HCT116 (cell line): ENCODE measurements around the gene ITPR2. TPM values are rescaled to one million over a fixed set of nuclear protein-coding genes. Genes with fewer than 3 reads are reported as not detected.

ENCODE experiments used
- ATAC-seq: fragments of 200-7000 bp; cut with Tn5 transposase; 2 replicates; pipeline ENCODE4 v1.9.1; 2020; ENCODE audit warnings: mild to moderate bottlenecking, moderate library complexity
- BruUV-seq: library from RNA; stranded (reverse); fragments of 400-500 nt; replicated peaks from 2 replicates; lab custom pipeline; 2021; lab: Mats Ljungman, UMichigan
- CTCF ChIA-PET: fragments of 300-600 bp; sonication (Branson Sonifier 250); formaldehyde crosslinking; loops from one replicate; lab custom pipeline; 2021; ENCODE audit warnings: antibody characterized with exemption; lab: Charles Lee
- POLR2A ChIA-PET: fragments of 300-600, 350-600 bp; sonication (Branson Sonifier 250); formaldehyde crosslinking; loops from one replicate; lab custom pipeline; 2021; ENCODE audit warnings: antibody characterized with exemption; lab: Charles Lee
- RAD21 ChIA-PET, 2 experiments: fragments of 300-600 bp; sonication (Branson Sonifier 250); formaldehyde crosslinking; loops; one replicate each; lab custom pipeline; 2023; ENCODE audit warnings: low total read pairs in 2 of 2; ENCODE audit not compliant: uncharacterized antibody in 2 of 2, unreplicated experiment in 2 of 2, low non-redundant PET in 1 of 2; lab: Charles Lee
- DNase-seq: peaks from one replicate; pipeline ENCODE4 v3.0.0-alpha.2; 2010; ENCODE audit warnings: low read depth, low spot score
- H2AFZ ChIP-seq: fragments of 200-600 bp; shearing (Covaris generic), sonication (generic); 2 replicates; pipeline ENCODE4 v1.6.1; 2017; ENCODE audit warnings: low read depth, mixed run types, mixed read lengths, antibody characterized with exemption, low read length; ENCODE audit not compliant: poor library complexity, severe bottlenecking
- H3K27ac ChIP-seq: 2 replicates; pipeline ENCODE4 v1.5.1; 2012; ENCODE audit warnings: low read depth, low read length
- H3K27me3 ChIP-seq: fragments of 200-600 bp; sonication (generic); 2 replicates; pipeline ENCODE4 v1.6.1; 2016; ENCODE audit warnings: mixed run types, low read length, mixed read lengths; ENCODE audit not compliant: insufficient read depth
- H3K36me3 ChIP-seq, 2 experiments: fragments of 200-500 bp in 1 of 2; fragments of 200-600 bp in 1 of 2; sonication (Bioruptor generic) in 1 of 2; sonication (generic) in 1 of 2; 2 replicates each; pipeline versions ENCODE4 v1.5.1 to v1.6.1; 2014 to 2016; ENCODE audit warnings: low read length in 2 of 2, inconsistent platforms in 1 of 2, mixed read lengths in 1 of 2, mixed run types in 1 of 2; ENCODE audit not compliant: insufficient read depth in 2 of 2, control insufficient read depth in 1 of 2
- H3K4me1 ChIP-seq, 2 experiments: fragments of 200-600 bp in 1 of 2; sonication (generic) in 1 of 2; 2 replicates each; pipeline versions ENCODE4 v1.5.1 to v1.6.1; 2012 to 2017; ENCODE audit warnings: low read length in 2 of 2, inconsistent platforms in 1 of 2, mild to moderate bottlenecking in 1 of 2, mixed read lengths in 1 of 2, mixed run types in 1 of 2, moderate library complexity in 1 of 2; ENCODE audit not compliant: insufficient read depth in 2 of 2, control insufficient read depth in 1 of 2
- H3K4me2 ChIP-seq: fragments of 200-600 bp; sonication (generic); 2 replicates; pipeline ENCODE4 v1.6.1; 2017; ENCODE audit warnings: mixed run types, low read length, mixed read lengths
- H3K4me3 ChIP-seq, 2 experiments: fragments of 200-600 bp in 1 of 2; sonication (generic) in 1 of 2; replicated peaks in 1 of 2; 2 replicates each; pipeline ENCODE4 v1.5.1; 2011 to 2016; ENCODE audit warnings: low read length in 2 of 2, control low read depth in 1 of 2, low read depth in 1 of 2, mild to moderate bottlenecking in 1 of 2, mixed read lengths in 1 of 2, mixed run types in 1 of 2
- H3K79me2 ChIP-seq: fragments of 200-600 bp; sonication (generic); 2 replicates; pipeline ENCODE4 v1.6.1; 2017; ENCODE audit warnings: mild to moderate bottlenecking, mixed run types, low read length, moderate library complexity, mixed read lengths; ENCODE audit not compliant: insufficient read depth
- H3K9ac ChIP-seq: fragments of 200-600 bp; sonication (generic); 2 replicates; pipeline ENCODE4 v1.6.1; 2016; ENCODE audit warnings: low read length, mixed read lengths
- H3K9me2 ChIP-seq: fragments of 200-600 bp; sonication (generic), shearing (Covaris generic); 2 replicates; pipeline ENCODE4 v1.6.1; 2017; ENCODE audit warnings: mixed run types, mild to moderate bottlenecking, moderate library complexity; ENCODE audit not compliant: insufficient read depth
- H3K9me3 ChIP-seq, 2 experiments: fragments of 200-500 bp in 1 of 2; fragments of 200-600 bp in 1 of 2; sonication (Bioruptor generic) in 1 of 2; sonication (generic) in 1 of 2; 2 replicates each; pipeline ENCODE4 v1.6.1; 2014 to 2017; ENCODE audit warnings: low read length in 2 of 2, mixed read lengths in 2 of 2, inconsistent platforms in 1 of 2, low read depth in 1 of 2, mild to moderate bottlenecking in 1 of 2, mixed run types in 1 of 2, moderate library complexity in 1 of 2; ENCODE audit not compliant: control insufficient read depth in 1 of 2, insufficient read depth in 1 of 2
- H4K20me1 ChIP-seq: fragments of 200-600 bp; sonication (generic), shearing (Covaris generic); 2 replicates; pipeline ENCODE4 v1.6.1; 2017; ENCODE audit warnings: mixed run types, mild to moderate bottlenecking, moderate library complexity; ENCODE audit not compliant: insufficient read depth
- ATF3 ChIP-seq: IDR thresholded peaks from 2 replicates; pipeline ENCODE4 v1.6.1; 2012
- CBX3 ChIP-seq: IDR thresholded peaks from 2 replicates; pipeline ENCODE4 v1.6.1; 2012; ENCODE audit warnings: low read depth
- CEBPB ChIP-seq: IDR thresholded peaks from 2 replicates; pipeline ENCODE4 v1.6.1; 2012; ENCODE audit warnings: low read depth
- EGR1 ChIP-seq: IDR thresholded peaks from 2 replicates; pipeline ENCODE4 v1.6.1; 2012; ENCODE audit warnings: low read depth
- ELF1 ChIP-seq: IDR thresholded peaks from 2 replicates; pipeline ENCODE4 v1.6.1; 2012; ENCODE audit warnings: low read depth, borderline replicate concordance
- EZH2 ChIP-seq: fragments of 200-600 bp; sonication (generic); IDR thresholded peaks from 2 replicates; pipeline ENCODE4 v1.6.1; 2017; ENCODE audit warnings: antibody characterized with exemption, mixed run types
- EZH2phosphoT487 ChIP-seq: fragments of 200-600 bp; IDR thresholded peaks from 2 replicates; pipeline ENCODE4 v1.6.1; 2018; ENCODE audit warnings: antibody characterized with exemption, borderline replicate concordance
- JUND ChIP-seq: IDR thresholded peaks from 2 replicates; pipeline ENCODE4 v1.6.1; 2012
- MAX ChIP-seq: IDR thresholded peaks from 2 replicates; pipeline ENCODE4 v1.6.1; 2012
- POLR2A ChIP-seq: IDR thresholded peaks from 2 replicates; pipeline ENCODE4 v1.7.0; 2011; ENCODE audit warnings: borderline replicate concordance; ENCODE audit not compliant: insufficient read depth, insufficient read length; ENCODE audit errors: extremely low read depth
- POLR2AphosphoS5 ChIP-seq: IDR thresholded peaks from 2 replicates; pipeline ENCODE4 v1.6.1; 2011; ENCODE audit warnings: mild to moderate bottlenecking, low read depth, low read length, moderate library complexity
- RAD21 ChIP-seq: IDR thresholded peaks from 2 replicates; pipeline ENCODE4 v1.6.1; 2012; ENCODE audit warnings: low read depth, mild to moderate bottlenecking
- REST ChIP-seq: IDR thresholded peaks from 2 replicates; pipeline ENCODE4 v1.6.1; 2012; ENCODE audit warnings: low read depth
- SIN3A ChIP-seq: IDR thresholded peaks from 2 replicates; pipeline ENCODE4 v1.6.1; 2012; ENCODE audit warnings: low read depth
- SP1 ChIP-seq: IDR thresholded peaks from 2 replicates; pipeline ENCODE4 v1.6.1; 2012; ENCODE audit warnings: low read depth
- SRF ChIP-seq: IDR thresholded peaks from 2 replicates; pipeline ENCODE4 v1.6.1; 2012; ENCODE audit warnings: low read depth
- TCF7L2 ChIP-seq: IDR thresholded peaks from 2 replicates; pipeline ENCODE4 v1.7.0; 2011; ENCODE audit warnings: borderline replicate concordance, inconsistent platforms; ENCODE audit not compliant: insufficient read depth, insufficient read length; ENCODE audit errors: extremely low read depth
- YY1 ChIP-seq: IDR thresholded peaks from 2 replicates; pipeline ENCODE4 v1.6.1; 2011; ENCODE audit warnings: low read length, low read depth, moderate library complexity, mild to moderate bottlenecking; ENCODE audit not compliant: insufficient replicate concordance; ENCODE audit errors: extremely low read depth
- ZFX ChIP-seq: fragments of 450-650 bp; IDR thresholded peaks from 2 replicates; pipeline ENCODE4 v1.6.1; 2017
- ZNF274 ChIP-seq: fragments of 200-500 bp; sonication (Bioruptor generic); IDR thresholded peaks from 2 replicates; pipeline ENCODE4 v1.6.1; 2014; ENCODE audit warnings: mild to moderate bottlenecking, low read depth, low read length, inconsistent platforms
- intact Hi-C: fragments of 100-400 bp; cut with micrococcal nuclease; formaldehyde crosslinking; loops from 2 replicates; pipeline ENCODE4 v1.10.0; 2022
- total RNA-seq: library from RNA; stranded (reverse); gene quantifications from one replicate; pipeline ENCODE4 v1.2.1, GENCODE V29; 2021; ENCODE audit not compliant: unreplicated experiment

ITPR2 gene
- total RNA-seq, 1 experiment from 2014 or later = 6.5 TPM

- TF ChIP-seq REST (no peak), EGR1 (no peak), YY1 (no peak), ELF1 (no peak), POLR2AphosphoS5 (no peak), JUND (no peak), SRF (no peak), TCF7L2 (no peak)
Observed at GRCh38 chr12:26345471-26346003, 487.5 kb downstream of the ITPR2 start (continued).

GRCh38 chr12:26341491-26341890, 491.5 kb downstream of the ITPR2 start:
- Histone ChIP-seq H3K4me2 (no peak overlapping the region), H3K27me3 (no peaks in the 10 kb centered on the region), H3K27ac (no peak overlapping the region), H3K4me1 (peaks cover 2 to 14% of the 10 kb centered on the region in 2 experiments; a peak in 2 of 4 replicates), H2AFZ (no peak overlapping the region), H3K9ac (no peak overlapping the region), H3K9me2 (no peaks in the 10 kb centered on the region), H3K36me3 (no peaks in the 10 kb centered on the region), H4K20me1 (no peaks in the 10 kb centered on the region), H3K9me3 (no peaks in the 10 kb centered on the region), H3K4me3 (no peak overlapping the region), H3K79me2 (no peaks in the 10 kb centered on the region)
- no TSS peak for BruUV-seq
- ATAC-seq = no peak
- ChIA-PET CTCF (no interaction called here), POLR2A (no interaction called here), RAD21 (no interaction called here)
- intact Hi-C loops = no loop called here
- DNase-seq = no peak
- TF ChIP-seq EZH2phosphoT487 (no peak), ELF1 (no peak), MAX (no peak), CBX3 (no peak), EGR1 (no peak), EZH2 (no peak), CEBPB (no peak), SIN3A (no peak), REST (no peak), POLR2A (no peak), SP1 (no peak), TCF7L2 (no peak), YY1 (no peak), SRF (no peak), RAD21 (no peak), ZNF274 (no peak), ATF3 (no peak), ZFX (no peak)
